ENCODE measurements around the gene CD79B. TPM values are rescaled to one million over a fixed set of nuclear protein-coding genes. Genes with fewer than 3 reads are reported as not detected.
A peak's percentile ranks its signal among the peaks of the same experiment; 100 is the strongest.
"Not testable (repeated sequence)": the region's sequence is repeated elsewhere in the genome, so short reads cannot be mapped to it uniquely, and the experiment has no call there.

The CD79B gene
- total and polyA plus RNA-seq, 11 donors = 2.2 to 16.2 (median 4.9) TPM

DNA sequence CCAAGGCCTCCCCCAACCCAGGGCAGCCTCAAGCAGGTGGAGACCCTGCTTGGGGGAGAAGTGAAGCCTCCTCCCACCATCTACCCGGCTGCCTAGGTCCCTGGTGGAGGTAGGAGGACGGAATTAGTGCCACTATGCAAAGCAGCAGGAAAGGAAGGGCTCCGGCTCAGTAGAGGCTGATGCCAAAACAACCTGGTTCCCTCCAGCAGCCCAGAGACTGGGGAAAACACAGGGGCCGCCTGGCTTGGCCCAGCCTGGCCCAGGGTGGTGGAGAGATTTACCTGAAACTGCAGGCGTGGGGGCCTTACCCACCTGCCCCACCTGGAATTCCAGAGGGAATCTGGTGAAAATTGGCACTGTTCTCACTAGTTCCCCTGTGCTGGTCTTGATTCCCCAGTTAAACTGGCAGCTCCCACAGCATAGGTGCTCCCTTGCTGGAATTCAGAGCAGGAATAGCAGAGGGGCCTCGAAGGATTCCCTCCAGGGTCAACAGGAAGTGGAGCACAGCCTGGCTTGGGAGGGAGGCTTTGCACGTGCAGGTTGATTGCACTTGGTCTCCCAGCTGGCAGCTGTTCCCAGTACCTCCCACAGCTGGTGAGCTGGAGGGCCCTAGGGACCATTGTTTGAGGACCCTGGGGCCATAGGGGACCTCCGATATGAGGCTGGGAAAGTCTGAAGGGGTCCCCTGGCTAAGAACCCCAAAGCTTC lies 4.5 kb downstream of the CD79B start:
- Histone ChIP-seq H3K4me3 (no peak overlapping the region), H3K27me3 (no peaks in the 10 kb centered on the region), H3K36me3 (no peaks in the 10 kb centered on the region), H3K4me1 (peaks cover 0 to 24% (median 14%) of the 10 kb centered on the region in 12 donors), H3K9me3 (no peaks in the 10 kb centered on the region), H3K27ac (no peak overlapping the region)
- no peak for ATAC-seq
- no peak for TF ChIP-seq CTCF (IDR thresholded peaks at IDR 0.05)
- no peak for TF ChIP-seq POLR2A (IDR thresholded peaks at IDR 0.05)
- peak in 1 of 5 donors; percentile 25 for DNase-seq
- WGBS, 4 donors = 75 to 84% (median 78%) methylated on average over 5 to 8 of the region's 8 CpGs
- intact Hi-C loops (cut with DNase I) = loop anchor here in 1 of 10 donors (10.0 kb wide), 1 partner anchor 57 kb away; no protein-coding TSS in a partner anchor

- ATAC-seq (no peak), DNase-seq (no peak)
- peaks cover 0 to 10% (median 5%) of the 10 kb centered on the region in 12 donors for H3K4me1 ChIP-seq
- 95 to 98% (median 96%) methylated on average over 2 of the region's 2 CpGs for WGBS, 4 donors
- intact Hi-C loops (cut with DNase I) = loop anchor here in 1 of 10 donors (10.0 kb wide), 1 partner anchor 59 kb away; no protein-coding TSS in a partner anchor
- H3K27me3 ChIP-seq = no peaks in the 10 kb centered on the region
- no peak overlapping the region for H3K27ac ChIP-seq
- no peak for TF ChIP-seq CTCF (IDR thresholded peaks at IDR 0.05)
- TF ChIP-seq POLR2A (IDR thresholded peaks at IDR 0.05) = no peak
- H3K4me3 ChIP-seq = no peak overlapping the region
- no peaks in the 10 kb centered on the region for H3K9me3 ChIP-seq
- no peaks in the 10 kb centered on the region for H3K36me3 ChIP-seq
Measured at GRCh38 chr17:63926164-63926563, 6.0 kb downstream of the CD79B start.

DNA sequence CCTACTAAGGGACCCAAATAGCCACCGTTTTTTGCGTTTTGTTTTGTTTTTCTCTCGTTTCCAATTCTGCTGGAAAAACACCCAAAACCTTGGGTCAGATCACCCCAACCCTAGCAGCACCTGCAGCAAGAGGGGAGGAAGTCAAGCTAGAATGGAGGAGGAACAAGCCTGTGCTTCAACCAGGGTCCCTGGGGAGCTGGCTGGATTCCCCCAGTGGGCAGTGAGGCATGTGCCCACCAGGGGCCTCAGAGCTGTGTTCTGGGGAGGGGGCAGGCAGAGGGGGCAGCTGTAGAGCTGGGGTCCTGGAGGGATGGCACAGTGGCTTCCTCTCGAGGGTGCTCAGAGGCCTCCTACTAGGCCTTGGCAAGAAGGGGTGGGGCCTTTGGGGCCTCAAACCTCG lies 6.5 kb downstream of the CD79B start:
- no peak overlapping the region for H3K4me3 ChIP-seq
- 67 to 89% (median 83%) methylated on average over 5 of the region's 5 CpGs for WGBS, 4 donors
- no peaks in the 10 kb centered on the region for H3K36me3 ChIP-seq
- H3K27ac ChIP-seq = no peak overlapping the region
- no peaks in the 10 kb centered on the region for H3K27me3 ChIP-seq
- no peak for TF ChIP-seq POLR2A (IDR thresholded peaks at IDR 0.05)
- TF ChIP-seq CTCF (IDR thresholded peaks at IDR 0.05) = no peak
- no peak for ATAC-seq
- H3K4me1 ChIP-seq = peaks cover 0 to 4% (median under 1%) of the 10 kb centered on the region in 12 donors
- peak in 1 of 5 donors; percentile 28 for DNase-seq
- intact Hi-C loops (cut with DNase I) = loop anchor here in 1 of 10 donors (10.0 kb wide), 1 partner anchor 59 kb away; no protein-coding TSS in a partner anchor
- H3K9me3 ChIP-seq = no peaks in the 10 kb centered on the region

GRCh38 chr17:63922402-63922801 lies 9.7 kb downstream of the CD79B start:
- intact Hi-C loops (cut with DNase I) = loop anchor here in 2 of 10 donors (5.0 to 10.0 kb wide), 2 partner anchors 62 to 105 kb away; no protein-coding TSS in a partner anchor
- not testable (repeated sequence) for DNase-seq, H3K4me3 ChIP-seq, H3K27ac ChIP-seq, H3K27me3 ChIP-seq, H3K36me3 ChIP-seq, H3K4me1 ChIP-seq, H3K9me3 ChIP-seq, ATAC-seq
- WGBS, 4 donors = 75 to 82% (median 77%) methylated on average over 9 of the region's 9 CpGs

GRCh38 chr17:63920779-63921178 lies 11.4 kb downstream of the CD79B start:
- ATAC-seq, H3K36me3 ChIP-seq, H3K4me1 ChIP-seq, H3K27me3 ChIP-seq, H3K4me3 ChIP-seq, H3K27ac ChIP-seq, H3K9me3 ChIP-seq, DNase-seq: not testable (repeated sequence)
- 91 to 100% (median 94%) methylated on average over 5 of the region's 5 CpGs for WGBS, 4 donors
- intact Hi-C loops (cut with DNase I) = loop anchor here in 2 of 10 donors (5.0 to 10.0 kb wide), 2 partner anchors 64 to 107 kb away; no protein-coding TSS in a partner anchor

DNA sequence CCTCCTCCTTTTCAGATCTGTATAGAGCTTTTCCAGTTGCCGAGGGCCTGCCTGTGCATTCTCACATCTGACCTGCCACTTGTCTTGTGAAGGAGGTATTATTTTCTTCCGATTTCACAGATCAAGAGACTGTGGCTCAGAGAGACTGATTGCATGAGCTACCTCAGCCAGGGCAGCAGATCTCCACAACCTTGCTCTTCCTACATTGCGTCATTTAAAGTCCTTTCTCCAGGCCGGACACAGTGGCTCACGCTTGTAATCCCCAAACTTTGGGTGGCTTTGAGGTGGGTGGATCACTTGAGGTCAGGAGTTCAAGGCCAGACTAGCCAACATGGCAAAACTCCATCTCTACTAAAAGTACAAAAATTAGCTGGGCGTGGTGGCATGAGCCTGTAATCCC lies 12.1 kb downstream of the CD79B start:
- 86 to 90% (median 90%) methylated on average over 6 of the region's 6 CpGs for WGBS, 4 donors
- not testable (repeated sequence) for H3K4me3 ChIP-seq, H3K9me3 ChIP-seq, H3K36me3 ChIP-seq, H3K4me1 ChIP-seq, H3K27me3 ChIP-seq, ATAC-seq, H3K27ac ChIP-seq, DNase-seq
- intact Hi-C loops (cut with DNase I) = loop anchor here in 2 of 10 donors (5.0 to 10.0 kb wide), 2 partner anchors 65 to 107 kb away; no protein-coding TSS in a partner anchor

Data from heart left ventricle (tissue), 16 donors.